Measurements from ENCODE around the gene TNFSF12.

The TNFSF12 gene

GRCh38 chr17:7582396-7583252 lies 33.8 kb downstream of the TNFSF12 start:
- peak overlapping the region; percentile 98 for H3K27ac ChIP-seq (ENCODE audit: low read depth, low read length)
- WGBS, result 93% methylated on average over 36 of the region's 36 CpGs
- H3K9me3 ChIP-seq (ENCODE audit: insufficient read depth, low read depth, low read length), result no peaks in the 10 kb centered on the region
- no peaks in the 10 kb centered on the region for H3K27me3 ChIP-seq (ENCODE audit: insufficient read depth, low read length)
- peak overlapping the region; percentile 80 for H3K4me3 ChIP-seq (ENCODE audit: low read length)
- peak overlapping the region; percentile 98 for H3K9ac ChIP-seq (ENCODE audit: low read depth, low read length)
- no peaks in the 10 kb centered on the region; the same call in 1 of the 2 replicates for H3K4me1 ChIP-seq (ENCODE audit: insufficient read depth, low read length)
- H3K36me3 ChIP-seq (ENCODE audit: insufficient read depth, low read length), result peaks cover 33% of the 10 kb centered on the region

GRCh38 chr17:7583253-7584109 lies 34.6 kb downstream of the TNFSF12 start, which contains the start of gene MPDU1:
Gene MPDU1, plus strand, starts transcription at chr17:7583852. Its CDS starts 11 bp downstream, at chr17:7583863.
- 64% methylated on average over 69 of the region's 69 CpGs for WGBS
- Histone ChIP-seq H3K4me3 (ENCODE audit: low read length) (peak within 1 kb of the TSS; percentile 80), H3K9me3 (ENCODE audit: insufficient read depth, low read depth, low read length) (no peaks in the 10 kb centered on the region), H3K9ac (ENCODE audit: low read depth, low read length) (peak within 1 kb of the TSS; percentile 98), H3K36me3 (ENCODE audit: insufficient read depth, low read length) (peaks cover 28% of the 10 kb centered on the region), H3K4me1 (ENCODE audit: insufficient read depth, low read length) (no peaks in the 10 kb centered on the region; the same call in 1 of the 2 replicates), H3K27ac (ENCODE audit: low read depth, low read length) (peak within 1 kb of the TSS; percentile 98), H3K27me3 (ENCODE audit: insufficient read depth, low read length) (no peaks in the 10 kb centered on the region)

- Histone ChIP-seq H3K27ac (ENCODE audit: low read depth, low read length) (no peak overlapping the region), H3K36me3 (ENCODE audit: insufficient read depth, low read length) (peaks cover 29% of the 10 kb centered on the region)
Observed at GRCh38 chr17:7586673-7587419, 38.0 kb downstream of the TNFSF12 start.

GRCh38 chr17:7587420-7588151 lies 38.7 kb downstream of the TNFSF12 start:
- no peaks in the 10 kb centered on the region for H3K9me3 ChIP-seq (ENCODE audit: insufficient read depth, low read depth, low read length)
- no peak overlapping the region for H3K27ac ChIP-seq (ENCODE audit: low read depth, low read length)
- H3K4me1 ChIP-seq (ENCODE audit: insufficient read depth, low read length), result peaks cover 14% of the 10 kb centered on the region
- no peak overlapping the region for H3K9ac ChIP-seq (ENCODE audit: low read depth, low read length)
- WGBS, result 74% methylated on average over 12 of the region's 12 CpGs
- no peaks in the 10 kb centered on the region for H3K27me3 ChIP-seq (ENCODE audit: insufficient read depth, low read length)
- H3K36me3 ChIP-seq (ENCODE audit: insufficient read depth, low read length), result peaks cover 36% of the 10 kb centered on the region
- peak overlapping the region; percentile 72 for H3K4me3 ChIP-seq (ENCODE audit: low read length)

More at GRCh38 chr17:7586673-7587419, 38.0 kb downstream of the TNFSF12 start:
- peaks cover 14% of the 10 kb centered on the region for H3K4me1 ChIP-seq (ENCODE audit: insufficient read depth, low read length)
- no peak overlapping the region for H3K9ac ChIP-seq (ENCODE audit: low read depth, low read length)
- no peak overlapping the region for H3K4me3 ChIP-seq (ENCODE audit: low read length)
- 84% methylated on average over 9 of the region's 9 CpGs for WGBS
- no peaks in the 10 kb centered on the region for H3K9me3 ChIP-seq (ENCODE audit: insufficient read depth, low read depth, low read length)
- no peaks in the 10 kb centered on the region for H3K27me3 ChIP-seq (ENCODE audit: insufficient read depth, low read length)

GRCh38 chr17:7588553-7589203 lies 39.8 kb downstream of the TNFSF12 start:
- Histone ChIP-seq H3K27ac (ENCODE audit: low read depth, low read length) (peak overlapping the region; percentile 81; the same call in 1 of the 2 replicates), H3K9me3 (ENCODE audit: insufficient read depth, low read depth, low read length) (no peaks in the 10 kb centered on the region), H3K9ac (ENCODE audit: low read depth, low read length) (peak overlapping the region; percentile 76), H3K27me3 (ENCODE audit: insufficient read depth, low read length) (no peaks in the 10 kb centered on the region), H3K4me1 (ENCODE audit: insufficient read depth, low read length) (peaks cover 14% of the 10 kb centered on the region), H3K4me3 (ENCODE audit: low read length) (peak overlapping the region; percentile 72), H3K36me3 (ENCODE audit: insufficient read depth, low read length) (peaks cover 47% of the 10 kb centered on the region)
- 71% methylated on average over 30 of the region's 30 CpGs for WGBS

GRCh38 chr17:7589204-7589868 lies 40.5 kb downstream of the TNFSF12 start:
- Histone ChIP-seq H3K4me3 (ENCODE audit: low read length) (peak overlapping the region; percentile 72), H3K36me3 (ENCODE audit: insufficient read depth, low read length) (peaks cover 54% of the 10 kb centered on the region), H3K27me3 (ENCODE audit: insufficient read depth, low read length) (no peaks in the 10 kb centered on the region), H3K9me3 (ENCODE audit: insufficient read depth, low read depth, low read length) (no peaks in the 10 kb centered on the region), H3K9ac (ENCODE audit: low read depth, low read length) (peak overlapping the region; percentile 76), H3K4me1 (ENCODE audit: insufficient read depth, low read length) (peaks cover 14% of the 10 kb centered on the region), H3K27ac (ENCODE audit: low read depth, low read length) (peak overlapping the region; percentile 81)
- WGBS, result 31% methylated on average over 56 of the region's 56 CpGs

GRCh38 chr17:7589891-7590691 lies 41.2 kb downstream of the TNFSF12 start, which contains the start of gene SOX15:
Gene SOX15, minus strand, starts transcription at chr17:7590094. Its CDS starts 418 bp downstream, at chr17:7589676.
- Histone ChIP-seq H3K4me1 (ENCODE audit: insufficient read depth, low read length) (peaks cover 14% of the 10 kb centered on the region), H3K9me3 (ENCODE audit: insufficient read depth, low read depth, low read length) (no peaks in the 10 kb centered on the region), H3K27me3 (ENCODE audit: insufficient read depth, low read length) (no peaks in the 10 kb centered on the region), H3K27ac (ENCODE audit: low read depth, low read length) (peak within 1 kb of the TSS; percentile 95), H3K4me3 (ENCODE audit: low read length) (peak within 1 kb of the TSS; percentile 72), H3K36me3 (ENCODE audit: insufficient read depth, low read length) (peaks cover 60% of the 10 kb centered on the region), H3K9ac (ENCODE audit: low read depth, low read length) (peak within 1 kb of the TSS; percentile 76)
- WGBS, result 32% methylated on average over 24 of the region's 24 CpGs

GRCh38 chr17:7590743-7591142 lies 41.9 kb downstream of the TNFSF12 start:
- 55% methylated on average over 4 of the region's 4 CpGs for WGBS
- H3K36me3 ChIP-seq (ENCODE audit: insufficient read depth, low read length), result peaks cover 63% of the 10 kb centered on the region
- H3K9ac ChIP-seq (ENCODE audit: low read depth, low read length), result peak overlapping the region; percentile 76
- H3K4me3 ChIP-seq (ENCODE audit: low read length), result peak overlapping the region; percentile 32
- H3K27me3 ChIP-seq (ENCODE audit: insufficient read depth, low read length), result no peaks in the 10 kb centered on the region
- peaks cover 14% of the 10 kb centered on the region for H3K4me1 ChIP-seq (ENCODE audit: insufficient read depth, low read length)
- no peaks in the 10 kb centered on the region for H3K9me3 ChIP-seq (ENCODE audit: insufficient read depth, low read depth, low read length)
- H3K27ac ChIP-seq (ENCODE audit: low read depth, low read length), result peak overlapping the region; percentile 95

GRCh38 chr17:7591596-7591995 lies 42.7 kb downstream of the TNFSF12 start:
- Histone ChIP-seq H3K4me1 (ENCODE audit: insufficient read depth, low read length) (peaks cover 14% of the 10 kb centered on the region), H3K9ac (ENCODE audit: low read depth, low read length) (peak overlapping the region; percentile 76; the same call in 1 of the 2 replicates), H3K4me3 (ENCODE audit: low read length) (no peak overlapping the region), H3K36me3 (ENCODE audit: insufficient read depth, low read length) (peaks cover 65% of the 10 kb centered on the region), H3K27ac (ENCODE audit: low read depth, low read length) (peak overlapping the region; percentile 95), H3K9me3 (ENCODE audit: insufficient read depth, low read depth, low read length) (no peaks in the 10 kb centered on the region), H3K27me3 (ENCODE audit: insufficient read depth, low read length) (no peaks in the 10 kb centered on the region)
- 96% methylated on average over 2 of the region's 5 CpGs for WGBS
